ENCODE data around the gene MKRN3. TPM values are rescaled to one million over a fixed set of nuclear protein-coding genes. Genes with fewer than 3 reads are reported as not detected.

Gene MKRN3
- total and polyA plus RNA-seq, 9 donors = 0.38 to 2.2 (median 0.61) TPM; not detected in 3

DNA sequence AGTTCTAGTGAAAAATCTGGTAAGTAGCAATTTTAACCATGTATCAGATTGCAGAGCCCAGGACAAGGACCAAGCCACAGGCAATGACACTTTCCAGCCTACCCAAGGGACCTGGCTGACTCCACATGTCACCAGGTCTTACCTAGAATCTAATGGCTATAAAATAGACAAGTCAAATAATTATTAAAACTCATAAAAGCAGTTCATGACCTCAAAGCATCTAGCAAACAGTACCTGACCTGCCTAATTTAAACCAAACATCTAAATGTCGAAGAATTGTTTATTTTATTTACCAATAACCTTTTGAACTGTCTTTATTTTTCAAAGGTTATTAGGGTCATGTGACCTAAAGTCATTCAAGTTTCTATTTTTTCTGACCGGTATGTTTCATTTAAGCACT is 35.6 kb upstream of the MKRN3 start:
- H3K4me3 ChIP-seq = no peak overlapping the region
- no peaks in the 10 kb centered on the region for H3K27me3 ChIP-seq
- 68 to 69% (median 68%) methylated on average over 2 of the region's 2 CpGs for WGBS, 3 donors
- H3K36me3 ChIP-seq = no peaks in the 10 kb centered on the region
- intact Hi-C loops (cut with DNase I) = loop anchor here in 1 of 4 donors (10.0 kb wide), 1 partner anchor 425 kb away; no protein-coding TSS in a partner anchor
- TF ChIP-seq POLR2A (IDR thresholded peaks at IDR 0.05) (no peak), EP300 (IDR thresholded peaks at IDR 0.05) (no peak)
- TF ChIP-seq, protein P1, sequence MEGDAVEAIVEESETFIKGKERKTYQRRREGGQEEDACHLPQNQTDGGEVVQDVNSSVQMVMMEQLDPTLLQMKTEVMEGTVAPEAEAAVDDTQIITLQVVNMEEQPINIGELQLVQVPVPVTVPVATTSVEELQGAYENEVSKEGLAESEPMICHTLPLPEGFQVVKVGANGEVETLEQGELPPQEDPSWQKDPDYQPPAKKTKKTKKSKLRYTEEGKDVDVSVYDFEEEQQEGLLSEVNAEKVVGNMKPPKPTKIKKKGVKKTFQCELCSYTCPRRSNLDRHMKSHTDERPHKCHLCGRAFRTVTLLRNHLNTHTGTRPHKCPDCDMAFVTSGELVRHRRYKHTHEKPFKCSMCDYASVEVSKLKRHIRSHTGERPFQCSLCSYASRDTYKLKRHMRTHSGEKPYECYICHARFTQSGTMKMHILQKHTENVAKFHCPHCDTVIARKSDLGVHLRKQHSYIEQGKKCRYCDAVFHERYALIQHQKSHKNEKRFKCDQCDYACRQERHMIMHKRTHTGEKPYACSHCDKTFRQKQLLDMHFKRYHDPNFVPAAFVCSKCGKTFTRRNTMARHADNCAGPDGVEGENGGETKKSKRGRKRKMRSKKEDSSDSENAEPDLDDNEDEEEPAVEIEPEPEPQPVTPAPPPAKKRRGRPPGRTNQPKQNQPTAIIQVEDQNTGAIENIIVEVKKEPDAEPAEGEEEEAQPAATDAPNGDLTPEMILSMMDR (IDR thresholded peaks at IDR 0.05) = no peak
- no peak for DNase-seq
- no peak overlapping the region for H3K27ac ChIP-seq
- no peaks in the 10 kb centered on the region for H3K9me3 ChIP-seq
- H3K4me1 ChIP-seq (ENCODE audit: insufficient read depth) = no peaks in the 10 kb centered on the region

DNA sequence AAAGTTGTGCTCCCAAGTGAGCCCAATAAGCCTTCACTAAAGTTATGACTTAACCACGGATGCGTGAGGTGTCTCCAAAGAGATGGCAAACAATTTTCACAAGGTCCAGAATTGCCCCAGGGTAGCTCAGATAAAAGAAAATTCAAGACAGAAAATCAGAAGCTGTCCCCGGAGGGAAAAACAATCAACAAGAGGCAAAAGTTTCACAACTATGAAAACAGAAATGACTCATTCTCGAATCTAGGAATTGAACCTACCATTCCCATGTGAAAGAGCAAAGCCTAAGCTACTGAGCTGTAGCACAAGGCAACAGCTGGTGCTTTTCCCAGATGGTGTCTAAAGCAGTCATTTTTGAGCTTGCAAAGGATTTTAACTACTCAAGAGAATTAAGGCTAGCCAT is 33.5 kb upstream of the MKRN3 start:
- H3K9me3 ChIP-seq = no peaks in the 10 kb centered on the region
- TF ChIP-seq EP300 (IDR thresholded peaks at IDR 0.05) (no peak), POLR2A (IDR thresholded peaks at IDR 0.05) (no peak)
- TF ChIP-seq, protein P1 (IDR thresholded peaks at IDR 0.05) = no peak
- no peak overlapping the region for H3K4me3 ChIP-seq
- H3K27ac ChIP-seq = no peak overlapping the region
- H3K4me1 ChIP-seq (ENCODE audit: insufficient read depth) = no peaks in the 10 kb centered on the region
- intact Hi-C loops (cut with DNase I) = loop anchor here in 1 of 4 donors (10.0 kb wide), 1 partner anchor 427 kb away; no protein-coding TSS in a partner anchor
- H3K36me3 ChIP-seq = no peaks in the 10 kb centered on the region
- WGBS, 3 donors = 43 to 64% (median 44%) methylated on average over 4 of the region's 4 CpGs
- no peak for DNase-seq
- H3K27me3 ChIP-seq = no peaks in the 10 kb centered on the region

DNA sequence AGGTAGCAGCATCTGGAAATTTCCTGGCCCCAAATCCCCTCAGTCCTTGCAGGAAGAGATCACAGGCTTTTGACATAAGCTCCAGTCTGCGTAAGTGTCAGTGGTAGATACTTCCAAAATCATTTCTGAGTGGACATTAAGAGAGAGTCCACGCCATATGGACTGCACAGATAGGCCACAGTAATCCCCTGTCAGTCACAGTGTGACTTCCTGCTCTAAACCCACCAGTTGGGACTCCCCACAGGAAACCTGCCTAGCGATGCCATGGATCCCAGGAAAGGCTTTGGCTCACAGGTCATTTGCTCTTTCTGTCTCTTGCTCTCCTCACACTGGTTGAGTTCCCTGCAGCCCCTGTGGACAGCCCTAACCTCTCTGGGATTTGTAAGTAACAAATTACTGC is 28.8 kb upstream of the MKRN3 start:
- WGBS, 3 donors = 49 to 67% (median 65%) methylated on average over 3 of the region's 3 CpGs
- intact Hi-C loops (cut with DNase I) = loop anchor here in 1 of 4 donors (10.0 kb wide), 1 partner anchor 432 kb away; no protein-coding TSS in a partner anchor
- H3K4me1 ChIP-seq (ENCODE audit: insufficient read depth) = no peaks in the 10 kb centered on the region
- no peak overlapping the region for H3K4me3 ChIP-seq
- H3K27me3 ChIP-seq = no peaks in the 10 kb centered on the region
- TF ChIP-seq POLR2A (IDR thresholded peaks at IDR 0.05) = no peak
- no peak for TF ChIP-seq EP300 (IDR thresholded peaks at IDR 0.05)
- TF ChIP-seq, protein P1 (IDR thresholded peaks at IDR 0.05) = no peak
- H3K27ac ChIP-seq = no peak overlapping the region
- H3K9me3 ChIP-seq = no peaks in the 10 kb centered on the region
- no peak for DNase-seq
- no peaks in the 10 kb centered on the region for H3K36me3 ChIP-seq

DNA sequence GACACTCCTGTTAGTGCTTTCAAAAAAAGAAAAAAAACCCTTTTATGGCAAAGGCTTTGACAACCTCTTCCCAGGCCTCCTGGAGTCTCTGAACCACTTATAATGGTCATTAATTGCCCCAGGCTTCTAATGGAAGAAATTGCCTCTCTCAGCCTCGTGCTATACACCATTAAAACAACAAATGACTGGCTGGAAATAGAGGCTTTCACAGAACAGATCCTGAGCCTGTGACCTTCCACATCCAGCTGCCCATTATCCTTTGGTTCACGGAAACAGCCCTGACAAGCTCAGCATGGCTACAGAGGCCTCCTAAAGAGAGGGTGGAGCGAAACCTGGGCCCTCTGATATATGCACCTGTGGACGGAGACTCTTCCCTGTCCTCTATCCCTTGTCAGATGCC is 26.8 kb upstream of the MKRN3 start:
- 43 to 48% (median 47%) methylated on average over 4 of the region's 4 CpGs for WGBS, 3 donors
- no peaks in the 10 kb centered on the region for H3K4me1 ChIP-seq (ENCODE audit: insufficient read depth)

More for the DNA sequence above, 26.8 kb upstream of the MKRN3 start:
- Histone ChIP-seq H3K27ac (no peak overlapping the region), H3K36me3 (no peaks in the 10 kb centered on the region), H3K9me3 (no peaks in the 10 kb centered on the region), H3K27me3 (no peaks in the 10 kb centered on the region), H3K4me3 (no peak overlapping the region)
- DNase-seq = no peak
- no peak for TF ChIP-seq EP300 (IDR thresholded peaks at IDR 0.05)
- no peak for TF ChIP-seq POLR2A (IDR thresholded peaks at IDR 0.05)
- TF ChIP-seq, protein P1 (IDR thresholded peaks at IDR 0.05) = no peak
- intact Hi-C loops (cut with DNase I) = loop anchor here in 1 of 4 donors (10.0 kb wide), 1 partner anchor 434 kb away; no protein-coding TSS in a partner anchor

Data from ovary (tissue), 9 donors.